Measurements from ENCODE around the gene CIAO2A.

GRCh38 chr15:64138331-64138941 is 44.8 kb upstream of the CIAO2A start:
- TF ChIP-seq CTCF (IDR thresholded peaks at IDR 0.05; ENCODE audit: insufficient read depth, low read depth, low read length) (no peak), EZH2 (IDR thresholded peaks at IDR 0.05; ENCODE audit: insufficient read depth, low read length) (no peak)
